GM06990 (cell line): ENCODE results near the gene MCM3.

Experiments
- DNase-seq: peaks from one replicate; pipeline ENCODE4 v3.0.0-alpha.2; 2011; ENCODE audit not compliant: insufficient read length; ENCODE audit errors: extremely low read depth
- H3K27me3 ChIP-seq: replicated peaks from 2 replicates; pipeline ENCODE4 v1.6.0; 2011; ENCODE audit warnings: low read length; ENCODE audit not compliant: control insufficient read depth, insufficient read depth
- H3K36me3 ChIP-seq: 2 replicates; pipeline ENCODE4 v1.5.1; 2011; ENCODE audit warnings: low read length; ENCODE audit not compliant: control insufficient read depth, insufficient read depth
- H3K4me3 ChIP-seq: replicated peaks from 2 replicates; pipeline ENCODE4 v1.5.1; 2011; ENCODE audit warnings: low read depth, mild to moderate bottlenecking, control low read depth, low read length
- CTCF ChIP-seq: IDR thresholded peaks from 2 replicates; pipeline ENCODE4 v1.5.1; 2011; ENCODE audit warnings: low read length, control low read depth, mild to moderate bottlenecking, inconsistent platforms; ENCODE audit not compliant: insufficient read depth, poor library complexity, severe bottlenecking

MCM3 gene

GRCh38 chr6:52288216-52288615, 3.7 kb upstream of the MCM3 start:
- TF ChIP-seq CTCF, result no peak
- Histone ChIP-seq H3K36me3 (no peaks in the 10 kb centered on the region), H3K27me3 (no peaks in the 10 kb centered on the region), H3K4me3 (no peak overlapping the region)
- no peak for DNase-seq

GRCh38 chr6:52286798-52287432, 2.4 kb upstream of the MCM3 start:
- Histone ChIP-seq H3K4me3 (no peak overlapping the region), H3K36me3 (no peaks in the 10 kb centered on the region), H3K27me3 (no peaks in the 10 kb centered on the region)
- DNase-seq, result no peak
- TF ChIP-seq CTCF, result peak; percentile 68

- H3K36me3 ChIP-seq, result 0 out of 2 replicates have a peak, but pooled peaks cover 1% of the 10 kb centered on the region
- H3K27me3 ChIP-seq, result no peaks in the 10 kb centered on the region
- TF ChIP-seq CTCF, result no peak
- DNase-seq, result peak; percentile 34
- H3K4me3 ChIP-seq, result peak overlapping the region; percentile 60
Observed at GRCh38 chr6:52285177-52286068, 881 bp upstream of the MCM3 start.

GRCh38 chr6:52284131-52284459, 447 bp downstream of the MCM3 start:
- no peaks in the 10 kb centered on the region for H3K27me3 ChIP-seq
- peak overlapping the region; percentile 73 for H3K4me3 ChIP-seq
- no peak for DNase-seq
- H3K36me3 ChIP-seq, result peaks cover 5% of the 10 kb centered on the region
- TF ChIP-seq CTCF, result no peak

GRCh38 chr6:52283111-52283510, 1.4 kb downstream of the MCM3 start:
- H3K4me3 ChIP-seq, result peak overlapping the region; percentile 73

More at GRCh38 chr6:52283111-52283510, 1.4 kb downstream of the MCM3 start:
- DNase-seq, result no peak
- H3K36me3 ChIP-seq, result peaks cover 8% of the 10 kb centered on the region
- no peaks in the 10 kb centered on the region for H3K27me3 ChIP-seq
- no peak for TF ChIP-seq CTCF
